Midbrain (tissue), 1 donor: ENCODE measurements around the gene HOXD11.

Experiments
- DNase-seq: peaks from one replicate; lab custom pipeline; 2025; lab: John Stamatoyannopoulos, UW

The HOXD11 gene

GRCh38 chr2:176149481-176149938 lies 42.4 kb downstream of the HOXD11 start:
- DNase-seq = no peak

- no peak for DNase-seq
These were observed 43.0 kb downstream of the HOXD11 start for GRCh38 chr2:176149939-176150583.

GRCh38 chr2:176150584-176151441 lies 43.7 kb downstream of the HOXD11 start:
- no peak for DNase-seq

- no peak for DNase-seq
These were observed 44.6 kb downstream of the HOXD11 start, which contains the start of gene HOXD4 for GRCh38 chr2:176151442-176152287. TSS of gene HOXD4 (plus strand) at chr2:176151550. CDS start at chr2:176151634, 84 bp downstream.

- DNase-seq = no peak
These were observed 45.5 kb downstream of the HOXD11 start for GRCh38 chr2:176152350-176153181.

- no peak for DNase-seq
These were observed 47.6 kb downstream of the HOXD11 start for GRCh38 chr2:176154576-176155252.

GRCh38 chr2:176155356-176156044 lies 48.4 kb downstream of the HOXD11 start:
- no peak for DNase-seq

- DNase-seq = no peak
These were observed 49.3 kb downstream of the HOXD11 start for GRCh38 chr2:176156301-176156806.

- DNase-seq = no peak
These were observed 49.9 kb downstream of the HOXD11 start, which contains the start of gene HOXD3 for GRCh38 chr2:176156807-176157498. TSS of gene HOXD3 (plus strand) at chr2:176157307. CDS start at chr2:176169115, 11,808 bp downstream.

- no peak for DNase-seq
These were observed 50.6 kb downstream of the HOXD11 start for GRCh38 chr2:176157499-176158185.

- DNase-seq = no peak
These were observed 51.1 kb downstream of the HOXD11 start for GRCh38 chr2:176158186-176158591.

GRCh38 chr2:176158855-176159662 lies 52.0 kb downstream of the HOXD11 start:
- no peak for DNase-seq
